Measurements from ENCODE around the gene CORIN.

DNA sequence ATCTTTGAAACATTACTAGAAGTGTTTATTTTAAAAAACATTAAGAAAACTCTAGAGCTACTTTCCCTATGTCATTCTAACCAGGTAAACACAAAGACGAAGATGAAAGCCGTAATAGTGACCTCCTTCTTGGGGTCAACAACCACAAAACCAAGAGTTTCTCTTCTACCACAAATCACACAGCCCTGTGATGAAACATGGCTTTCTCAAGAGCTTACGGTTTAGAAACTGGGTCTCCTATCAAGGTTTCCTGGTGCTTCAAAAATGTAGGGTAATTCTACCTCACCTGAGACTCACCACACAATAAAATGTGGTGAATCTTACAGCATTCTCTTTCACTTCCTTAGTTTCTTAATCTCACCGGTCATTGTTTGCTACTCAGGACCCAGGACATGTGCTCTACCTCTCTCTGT, 50.9 kb downstream of the CORIN start:
- TF ChIP-seq, protein P1, sequence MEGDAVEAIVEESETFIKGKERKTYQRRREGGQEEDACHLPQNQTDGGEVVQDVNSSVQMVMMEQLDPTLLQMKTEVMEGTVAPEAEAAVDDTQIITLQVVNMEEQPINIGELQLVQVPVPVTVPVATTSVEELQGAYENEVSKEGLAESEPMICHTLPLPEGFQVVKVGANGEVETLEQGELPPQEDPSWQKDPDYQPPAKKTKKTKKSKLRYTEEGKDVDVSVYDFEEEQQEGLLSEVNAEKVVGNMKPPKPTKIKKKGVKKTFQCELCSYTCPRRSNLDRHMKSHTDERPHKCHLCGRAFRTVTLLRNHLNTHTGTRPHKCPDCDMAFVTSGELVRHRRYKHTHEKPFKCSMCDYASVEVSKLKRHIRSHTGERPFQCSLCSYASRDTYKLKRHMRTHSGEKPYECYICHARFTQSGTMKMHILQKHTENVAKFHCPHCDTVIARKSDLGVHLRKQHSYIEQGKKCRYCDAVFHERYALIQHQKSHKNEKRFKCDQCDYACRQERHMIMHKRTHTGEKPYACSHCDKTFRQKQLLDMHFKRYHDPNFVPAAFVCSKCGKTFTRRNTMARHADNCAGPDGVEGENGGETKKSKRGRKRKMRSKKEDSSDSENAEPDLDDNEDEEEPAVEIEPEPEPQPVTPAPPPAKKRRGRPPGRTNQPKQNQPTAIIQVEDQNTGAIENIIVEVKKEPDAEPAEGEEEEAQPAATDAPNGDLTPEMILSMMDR (IDR thresholded peaks at IDR 0.05): no peak
- no peak for TF ChIP-seq POLR2A (IDR thresholded peaks at IDR 0.05)
